OCI-LY1 (cell line): ENCODE data around the gene C17orf58.

ENCODE experiments used
- H2AFZ ChIP-seq: fragments of 200-600 bp; sonication (generic), shearing (Covaris generic); 2 replicates; pipeline ENCODE4 v1.6.0; 2014; ENCODE audit warnings: antibody characterized with exemption, mild to moderate bottlenecking, low read length
- H3F3A ChIP-seq: fragments of 200-600 bp; sonication (generic), shearing (Covaris generic); 2 replicates; pipeline ENCODE4 v1.6.0; 2014; ENCODE audit warnings: mild to moderate bottlenecking, antibody characterized with exemption, low read length, moderate library complexity; ENCODE audit not compliant: insufficient read depth
- H3K27ac ChIP-seq: fragments of 200-600 bp; sonication (generic); 2 replicates; pipeline ENCODE4 v1.5.1; 2014; ENCODE audit warnings: low read length, mixed run types, mild to moderate bottlenecking, low read depth; ENCODE audit not compliant: poor library complexity, severe bottlenecking
- H3K27me3 ChIP-seq: fragments of 200-600 bp; sonication (generic); 2 replicates; pipeline ENCODE4 v1.6.0; 2014; ENCODE audit warnings: antibody characterized with exemption, mild to moderate bottlenecking, low read length, moderate library complexity; ENCODE audit not compliant: insufficient read depth
- H3K36me3 ChIP-seq: fragments of 200-600 bp; sonication (generic); 2 replicates; pipeline ENCODE4 v1.6.1; 2014; ENCODE audit warnings: mild to moderate bottlenecking, antibody characterized with exemption, low read length, moderate library complexity, mixed read lengths; ENCODE audit not compliant: insufficient read depth
- H3K4me1 ChIP-seq: fragments of 200-600 bp; sonication (generic); 2 replicates; pipeline ENCODE4 v1.5.1; 2014; ENCODE audit warnings: mild to moderate bottlenecking, low read length, moderate library complexity; ENCODE audit not compliant: insufficient read depth, severe bottlenecking
- H3K4me2 ChIP-seq: fragments of 200-600 bp; sonication (generic), shearing (Covaris generic); 2 replicates; pipeline ENCODE4 v1.6.1; 2014; ENCODE audit warnings: low read length
- H3K4me3 ChIP-seq: fragments of 200-600 bp; sonication (generic); 2 replicates; pipeline ENCODE4 v1.5.1; 2014; ENCODE audit warnings: low read length, low read depth, mild to moderate bottlenecking, mixed read lengths; ENCODE audit not compliant: poor library complexity, severe bottlenecking
- H3K79me2 ChIP-seq: fragments of 200-600 bp; shearing (Covaris generic); 2 replicates; pipeline ENCODE4 v1.6.1; 2016; ENCODE audit warnings: mixed run types, low read length, mixed read lengths; ENCODE audit not compliant: insufficient read depth
- H3K9ac ChIP-seq: fragments of 200-600 bp; sonication (generic), shearing (Covaris generic); 2 replicates; pipeline ENCODE4 v1.6.1; 2014; ENCODE audit warnings: mild to moderate bottlenecking, low read length, mixed read lengths
- H3K9me2 ChIP-seq: fragments of 200-600 bp; sonication (generic), shearing (Covaris generic); 2 replicates; pipeline ENCODE4 v1.6.1; 2014; ENCODE audit warnings: low read depth, mild to moderate bottlenecking, low read length, mixed read lengths
- H3K9me3 ChIP-seq: fragments of 200-600 bp; shearing (Covaris generic); 2 replicates; pipeline ENCODE4 v1.6.1; 2014; ENCODE audit warnings: low read length, mixed read lengths
- H4K20me1 ChIP-seq: fragments of 200-600 bp; sonication (generic), shearing (Covaris generic); 2 replicates; pipeline ENCODE4 v1.6.0; 2016; ENCODE audit warnings: mild to moderate bottlenecking, low read length; ENCODE audit not compliant: insufficient read depth
- CTCF ChIP-seq: fragments of 200-600 bp; sonication (generic), shearing (Covaris generic); IDR thresholded peaks from 2 replicates; pipeline ENCODE4 v1.5.1; 2017; ENCODE audit warnings: mild to moderate bottlenecking, antibody characterized with exemption, low read length, moderate library complexity, mixed read lengths
- EZH2 ChIP-seq: fragments of 200-600 bp; sonication (generic), shearing (Covaris generic); IDR thresholded peaks from 2 replicates; pipeline ENCODE4 v1.8.0; 2017; ENCODE audit warnings: borderline replicate concordance, mixed run types, mild to moderate bottlenecking, antibody characterized with exemption, low read length, moderate library complexity, mixed read lengths

The C17orf58 gene

GRCh38 chr17:67944035-67944434, 52.2 kb downstream of the C17orf58 start:
- Histone ChIP-seq H3F3A (no peaks in the 10 kb centered on the region), H3K9me3 (no peaks in the 10 kb centered on the region), H4K20me1 (no peaks in the 10 kb centered on the region), H3K27ac (no peak overlapping the region), H3K36me3 (peaks cover 97% of the 10 kb centered on the region), H3K4me1 (no peaks in the 10 kb centered on the region), H3K4me3 (no peak overlapping the region), H3K9me2 (no peaks in the 10 kb centered on the region), H3K4me2 (no peak overlapping the region), H3K9ac (no peak overlapping the region), H3K27me3 (no peaks in the 10 kb centered on the region), H3K79me2 (no peaks in the 10 kb centered on the region), H2AFZ (no peak overlapping the region)
- TF ChIP-seq CTCF (no peak), EZH2 (no peak)

- no peak overlapping the region for H3K4me2 ChIP-seq
- H3K4me1 ChIP-seq, result no peaks in the 10 kb centered on the region
- TF ChIP-seq CTCF, result peak; percentile 58
- TF ChIP-seq EZH2, result no peak
- no peaks in the 10 kb centered on the region for H3K27me3 ChIP-seq
- H3F3A ChIP-seq, result no peaks in the 10 kb centered on the region
- no peaks in the 10 kb centered on the region for H3K9me3 ChIP-seq
- peaks cover 97% of the 10 kb centered on the region for H3K36me3 ChIP-seq
- H3K9ac ChIP-seq, result no peak overlapping the region
- H2AFZ ChIP-seq, result no peak overlapping the region
- H3K27ac ChIP-seq, result no peak overlapping the region
- no peak overlapping the region for H3K4me3 ChIP-seq
- no peaks in the 10 kb centered on the region for H3K79me2 ChIP-seq
- no peaks in the 10 kb centered on the region for H3K9me2 ChIP-seq
- no peaks in the 10 kb centered on the region for H4K20me1 ChIP-seq
Measured at GRCh38 chr17:67942810-67943209, 53.5 kb downstream of the C17orf58 start.
